HepG2 (cell line): Measurements from ENCODE around the gene CDKN2A. TPM values are rescaled to one million over a fixed set of nuclear protein-coding genes. Genes with fewer than 3 reads are reported as not detected.

ENCODE experiments used
- ATAD3A ChIP-seq: sonication (generic); formaldehyde crosslinking; IDR thresholded peaks from 2 replicates; pipeline ENCODE4 v1.4.0; 2020; ENCODE audit warnings: missing genetic modification reagents
- BHLHE40 ChIP-seq: IDR thresholded peaks from 2 replicates; pipeline ENCODE4 v1.6.1; 2011; ENCODE audit warnings: low read length, improper control_type of control experiment
- BORCS8-MEF2B ChIP-seq: sonication (generic); formaldehyde crosslinking; IDR thresholded peaks from 2 replicates; pipeline ENCODE4 v1.8.0; 2022; ENCODE audit warnings: mild to moderate bottlenecking, missing genetic modification reagents
- CEBPB ChIP-seq: IDR thresholded peaks from 2 replicates; pipeline ENCODE4 v1.6.1; 2011; ENCODE audit warnings: low read depth, low read length, improper control_type of control experiment, borderline replicate concordance
- CREM ChIP-seq, 2 experiments: sonication (generic) in 1 of 2; formaldehyde crosslinking in 1 of 2; IDR thresholded peaks; 2 replicates each; pipeline versions ENCODE4 v1.4.0 to v1.6.1; 2016 to 2020; ENCODE audit warnings: antibody characterized with exemption in 1 of 2, mild to moderate bottlenecking in 1 of 2, missing genetic modification reagents in 1 of 2
- DPF2 ChIP-seq: sonication (generic); formaldehyde crosslinking; IDR thresholded peaks from 2 replicates; pipeline ENCODE4 v1.4.0; 2020; ENCODE audit warnings: mild to moderate bottlenecking, low read depth, missing genetic modification reagents, borderline replicate concordance
- EHMT2 ChIP-seq: fragments of 200-600 bp; sonication (generic); IDR thresholded peaks from 2 replicates; pipeline ENCODE4 v1.7.0; 2017; ENCODE audit warnings: antibody characterized with exemption, low read depth, low read length, borderline replicate concordance
- HMG20B ChIP-seq: conservative IDR thresholded peaks from 2 replicates; pipeline ENCODE4 v1.6.1; 2016; ENCODE audit warnings: missing genetic modification reagents, missing compliant biosample characterization
- HNRNPLL ChIP-seq: fragments of 200-400 bp; formaldehyde crosslinking; IDR thresholded peaks from 2 replicates; pipeline ENCODE4 v1.6.1; 2017; ENCODE audit warnings: mild to moderate bottlenecking, low read depth, low read length; ENCODE audit not compliant: poor library complexity, severe bottlenecking
- KDM2A ChIP-seq: sonication (generic); formaldehyde crosslinking; IDR thresholded peaks from 2 replicates; pipeline ENCODE4 v1.4.0; 2020; ENCODE audit warnings: low read depth, missing genetic modification reagents, borderline replicate concordance
- LCORL ChIP-seq, 2 experiments: fragments of 450-650 bp in 1 of 2; sonication (generic) in 1 of 2; formaldehyde crosslinking in 1 of 2; IDR thresholded peaks; 2 replicates each; pipeline versions ENCODE4 v1.5.0 to v1.6.1; 2017 to 2020; ENCODE audit warnings: antibody characterized with exemption in 1 of 2, missing genetic modification reagents in 1 of 2
- NFIC ChIP-seq: IDR thresholded peaks from 2 replicates; pipeline ENCODE4 v1.6.1; 2012; ENCODE audit warnings: mild to moderate bottlenecking, low read length, inconsistent platforms
- PITX1 ChIP-seq: sonication (generic); formaldehyde crosslinking; IDR thresholded peaks from 2 replicates; pipeline ENCODE4 v1.5.1; 2020; ENCODE audit warnings: mild to moderate bottlenecking, missing genetic modification reagents
- RCOR2 ChIP-seq: IDR thresholded peaks from 2 replicates; pipeline ENCODE4 v1.6.1; 2016; ENCODE audit warnings: missing biosample characterization, missing genetic modification reagents
- STAG1 ChIP-seq: sonication (generic); formaldehyde crosslinking; IDR thresholded peaks from 2 replicates; pipeline ENCODE4 v1.4.0; 2020; ENCODE audit warnings: missing genetic modification reagents
- ZKSCAN8 ChIP-seq: IDR thresholded peaks from 2 replicates; pipeline ENCODE4 v1.6.1; 2016; ENCODE audit warnings: borderline replicate concordance, missing genetic modification reagents, missing compliant biosample characterization
- ZNF235 ChIP-seq: sonication (generic); formaldehyde crosslinking; IDR thresholded peaks from 2 replicates; pipeline ENCODE4 v1.8.1; 2023; ENCODE audit warnings: mild to moderate bottlenecking, missing genetic modification reagents, borderline replicate concordance
- ZNF275 ChIP-seq: sonication (generic); formaldehyde crosslinking; IDR thresholded peaks from 2 replicates; pipeline ENCODE4 v1.8.0; 2022; ENCODE audit warnings: missing genetic modification reagents, mild to moderate bottlenecking, inconsistent platforms, borderline replicate concordance
- ZNF850 ChIP-seq: sonication (generic); formaldehyde crosslinking; conservative IDR thresholded peaks from 2 replicates; pipeline ENCODE4 v1.9.0; 2021; ENCODE audit warnings: mild to moderate bottlenecking, missing genetic modification reagents
- polyA plus RNA-seq, 8 experiments: library from polyadenylated mRNA; depleted of rRNA in 3 of 8; stranded (reverse) in 7 of 8; unstranded in 1 of 8; fragments of >200 nt; fragmentation: Illumina TruSeq in 4 of 8; extraction: Trizol in 4 of 8; gene quantifications; 2 replicates each; pipeline versions ENCODE4 v1.2.1 to v1.2.3, GENCODE V29; 2011 to 2016; ENCODE audit warnings: low read depth in 4 of 8, missing spikeins in 1 of 8, mixed read lengths in 1 of 8; ENCODE audit not compliant: insufficient read depth in 1 of 8
- total RNA-seq, 5 experiments: library from RNA; depleted of rRNA; stranded (reverse); fragments of >200 nt; fragmentation: Illumina TruSeq; extraction: Trizol; gene quantifications; 2 replicates each; pipeline ENCODE4 v1.2.3, GENCODE V29; 2016; ENCODE audit warnings: low read depth in 1 of 5
- TF ChIP-seq, protein P1 (sequence below): sonication (generic); formaldehyde crosslinking; IDR thresholded peaks from 2 replicates; pipeline ENCODE4 v1.5.1; 2020; ENCODE audit warnings: mild to moderate bottlenecking, missing genetic modification reagents, moderate library complexity
- TF ChIP-seq, protein P2 (sequence below): sonication (generic); formaldehyde crosslinking; IDR thresholded peaks from 2 replicates; pipeline ENCODE4 v1.9.0; 2021; ENCODE audit warnings: missing genetic modification reagents, borderline replicate concordance

Gene CDKN2A
- total and polyA plus RNA-seq, 2 of the 13 experiments (the other 11 are each of a cell fraction or from before 2014, with no cell fraction given): 4.2 to 4.8 TPM

DNA sequence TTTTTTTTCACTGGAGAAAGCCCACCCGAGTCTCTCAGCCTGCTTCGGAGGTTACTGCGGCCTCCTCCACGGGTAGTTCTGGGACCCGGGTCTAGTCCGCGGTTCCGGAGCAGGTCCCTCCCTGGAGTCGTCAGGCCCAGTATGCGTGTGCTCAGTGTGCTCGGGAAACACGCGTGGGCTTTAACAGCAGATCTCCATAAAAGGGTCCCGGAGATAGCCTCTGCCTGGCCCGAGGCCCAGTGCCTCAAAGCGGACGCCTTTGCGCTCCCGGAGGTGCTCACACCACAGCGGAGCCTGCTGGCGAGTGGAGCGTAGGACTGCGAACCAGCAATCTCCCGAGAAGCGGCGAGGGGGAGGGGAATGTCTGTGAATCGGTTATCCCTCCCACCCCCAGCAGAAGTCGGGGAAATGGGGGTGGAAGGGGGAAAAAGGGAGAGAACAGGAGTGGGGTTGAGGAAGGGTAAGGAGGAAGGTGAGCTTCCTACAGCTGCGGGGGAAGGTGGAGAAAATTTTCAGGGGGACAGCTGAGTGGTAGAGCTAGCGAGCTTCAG, 28.7 kb downstream of the CDKN2A start (continued):
- TF ChIP-seq ATAD3A (CRISPR knock-in tag) (no peak), RCOR2 (CRISPR knock-in tag) (no peak), HNRNPLL (peak; percentile 77), DPF2 (CRISPR knock-in tag) (no peak), PITX1 (CRISPR knock-in tag) (no peak), EHMT2 (no peak), CREM (IDR thresholded peaks at IDR 0.05) (no peak), CREM (CRISPR knock-in tag; IDR thresholded peaks at IDR 0.05) (no peak), NFIC (no peak), STAG1 (CRISPR knock-in tag) (peak; percentile 38), ZKSCAN8 (no peak), ZNF850 (no peak), ZNF235 (CRISPR knock-in tag) (no peak), CEBPB (no peak), LCORL (IDR thresholded peaks at IDR 0.05) (no peak), LCORL (CRISPR knock-in tag; IDR thresholded peaks at IDR 0.05) (0 out of 2 replicates have a peak, but pooled peaks have one; percentile 43), HMG20B (no peak), KDM2A (CRISPR knock-in tag) (peak; percentile 79), BORCS8-MEF2B (CRISPR knock-in tag) (peak; percentile 43), BHLHE40 (no peak), ZNF275 (CRISPR knock-in tag) (no peak)
- TF ChIP-seq, protein P1, sequence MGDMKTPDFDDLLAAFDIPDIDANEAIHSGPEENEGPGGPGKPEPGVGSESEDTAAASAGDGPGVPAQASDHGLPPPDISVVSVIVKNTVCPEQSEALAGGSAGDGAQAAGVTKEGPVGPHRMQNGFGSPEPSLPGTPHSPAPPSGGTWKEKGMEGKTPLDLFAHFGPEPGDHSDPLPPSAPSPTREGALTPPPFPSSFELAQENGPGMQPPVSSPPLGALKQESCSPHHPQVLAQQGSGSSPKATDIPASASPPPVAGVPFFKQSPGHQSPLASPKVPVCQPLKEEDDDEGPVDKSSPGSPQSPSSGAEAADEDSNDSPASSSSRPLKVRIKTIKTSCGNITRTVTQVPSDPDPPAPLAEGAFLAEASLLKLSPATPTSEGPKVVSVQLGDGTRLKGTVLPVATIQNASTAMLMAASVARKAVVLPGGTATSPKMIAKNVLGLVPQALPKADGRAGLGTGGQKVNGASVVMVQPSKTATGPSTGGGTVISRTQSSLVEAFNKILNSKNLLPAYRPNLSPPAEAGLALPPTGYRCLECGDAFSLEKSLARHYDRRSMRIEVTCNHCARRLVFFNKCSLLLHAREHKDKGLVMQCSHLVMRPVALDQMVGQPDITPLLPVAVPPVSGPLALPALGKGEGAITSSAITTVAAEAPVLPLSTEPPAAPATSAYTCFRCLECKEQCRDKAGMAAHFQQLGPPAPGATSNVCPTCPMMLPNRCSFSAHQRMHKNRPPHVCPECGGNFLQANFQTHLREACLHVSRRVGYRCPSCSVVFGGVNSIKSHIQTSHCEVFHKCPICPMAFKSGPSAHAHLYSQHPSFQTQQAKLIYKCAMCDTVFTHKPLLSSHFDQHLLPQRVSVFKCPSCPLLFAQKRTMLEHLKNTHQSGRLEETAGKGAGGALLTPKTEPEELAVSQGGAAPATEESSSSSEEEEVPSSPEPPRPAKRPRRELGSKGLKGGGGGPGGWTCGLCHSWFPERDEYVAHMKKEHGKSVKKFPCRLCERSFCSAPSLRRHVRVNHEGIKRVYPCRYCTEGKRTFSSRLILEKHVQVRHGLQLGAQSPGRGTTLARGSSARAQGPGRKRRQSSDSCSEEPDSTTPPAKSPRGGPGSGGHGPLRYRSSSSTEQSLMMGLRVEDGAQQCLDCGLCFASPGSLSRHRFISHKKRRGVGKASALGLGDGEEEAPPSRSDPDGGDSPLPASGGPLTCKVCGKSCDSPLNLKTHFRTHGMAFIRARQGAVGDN (CRISPR knock-in tag): peak; percentile 77
- TF ChIP-seq, protein P2, sequence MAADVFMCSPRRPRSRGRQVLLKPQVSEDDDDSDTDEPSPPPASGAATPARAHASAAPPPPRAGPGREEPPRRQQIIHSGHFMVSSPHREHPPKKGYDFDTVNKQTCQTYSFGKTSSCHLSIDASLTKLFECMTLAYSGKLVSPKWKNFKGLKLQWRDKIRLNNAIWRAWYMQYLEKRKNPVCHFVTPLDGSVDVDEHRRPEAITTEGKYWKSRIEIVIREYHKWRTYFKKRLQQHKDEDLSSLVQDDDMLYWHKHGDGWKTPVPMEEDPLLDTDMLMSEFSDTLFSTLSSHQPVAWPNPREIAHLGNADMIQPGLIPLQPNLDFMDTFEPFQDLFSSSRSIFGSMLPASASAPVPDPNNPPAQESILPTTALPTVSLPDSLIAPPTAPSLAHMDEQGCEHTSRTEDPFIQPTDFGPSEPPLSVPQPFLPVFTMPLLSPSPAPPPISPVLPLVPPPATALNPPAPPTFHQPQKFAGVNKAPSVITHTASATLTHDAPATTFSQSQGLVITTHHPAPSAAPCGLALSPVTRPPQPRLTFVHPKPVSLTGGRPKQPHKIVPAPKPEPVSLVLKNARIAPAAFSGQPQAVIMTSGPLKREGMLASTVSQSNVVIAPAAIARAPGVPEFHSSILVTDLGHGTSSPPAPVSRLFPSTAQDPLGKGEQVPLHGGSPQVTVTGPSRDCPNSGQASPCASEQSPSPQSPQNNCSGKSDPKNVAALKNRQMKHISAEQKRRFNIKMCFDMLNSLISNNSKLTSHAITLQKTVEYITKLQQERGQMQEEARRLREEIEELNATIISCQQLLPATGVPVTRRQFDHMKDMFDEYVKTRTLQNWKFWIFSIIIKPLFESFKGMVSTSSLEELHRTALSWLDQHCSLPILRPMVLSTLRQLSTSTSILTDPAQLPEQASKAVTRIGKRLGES (CRISPR knock-in tag): no peak
